ENCODE data around the gene FZD8.
"Not testable (repeated sequence)": the region's sequence is repeated elsewhere in the genome, so short reads cannot be mapped to it uniquely, and the experiment has no call there.

The FZD8 gene

GRCh38 chr10:35642035-35642792 is at the start of gene FZD8:
Gene FZD8 (minus strand): TSS chr10:35642296. CDS start chr10:35641429, 867 bp downstream.
- peak; percentile 11 to 44 (median 29) for DNase-seq

GRCh38 chr10:35691522-35692236 is 49.6 kb upstream of the FZD8 start:
- DNase-seq = no peak

GRCh38 chr10:35690534-35690933 is 48.4 kb upstream of the FZD8 start:
- DNase-seq = no peak

GRCh38 chr10:35685858-35686257 is 43.8 kb upstream of the FZD8 start:
- not testable (repeated sequence) for DNase-seq

- DNase-seq = no peak
Measured at GRCh38 chr10:35685402-35685801, 43.3 kb upstream of the FZD8 start.

- DNase-seq = no peak
Measured at GRCh38 chr10:35684586-35684985, 42.5 kb upstream of the FZD8 start.

- no peak for DNase-seq
Measured at GRCh38 chr10:35675846-35676245, 33.8 kb upstream of the FZD8 start.

GRCh38 chr10:35674843-35675242 is 32.7 kb upstream of the FZD8 start:
- DNase-seq = no peak

- DNase-seq = no peak
Measured at GRCh38 chr10:35668865-35669650, 27.0 kb upstream of the FZD8 start.

GRCh38 chr10:35667971-35668370 is 25.9 kb upstream of the FZD8 start:
- no peak for DNase-seq

GRCh38 chr10:35667270-35667889 is 25.3 kb upstream of the FZD8 start:
- no peak for DNase-seq

GRCh38 chr10:35661236-35661635 is 19.1 kb upstream of the FZD8 start:
- no peak for DNase-seq

GRCh38 chr10:35659456-35659855 is 17.4 kb upstream of the FZD8 start:
- no peak for DNase-seq

GRCh38 chr10:35657621-35658020 is 15.5 kb upstream of the FZD8 start:
- no peak for DNase-seq

GRCh38 chr10:35652824-35653223 is 10.7 kb upstream of the FZD8 start:
- no peak for DNase-seq

GRCh38 chr10:35650894-35651293 is 8.8 kb upstream of the FZD8 start:
- DNase-seq = no peak

GRCh38 chr10:35644050-35644950 is 2.2 kb upstream of the FZD8 start:
- DNase-seq = no peak

GRCh38 chr10:35643151-35644049 is 1.3 kb upstream of the FZD8 start:
- peak in 1 of 4 experiments; percentile 1 for DNase-seq

GRCh38 chr10:35642793-35643114 is 658 bp upstream of the FZD8 start:
- no peak for DNase-seq

- no peak for DNase-seq
Measured at GRCh38 chr10:35641676-35642034, 441 bp downstream of the FZD8 start.

Measured in activated naive CD4-positive, alpha-beta T cell (primary cell).